B cell (primary cell): ENCODE measurements around the gene SPATA32. TPM values are rescaled to one million over a fixed set of nuclear protein-coding genes. Genes with fewer than 3 reads are reported as not detected.

Source experiments
- ATAC-seq: fragments of 200-7000 bp; cut with Tn5 transposase; one replicate; pipeline ENCODE4 v1.10.0; 2021; ENCODE audit warnings: low read depth, mild to moderate bottlenecking, moderate number of reproducible peaks, moderate library complexity
- CTCF ChIA-PET: fragments of 350-600 bp; sonication (Branson Sonifier 250); formaldehyde crosslinking; loops from one replicate; lab custom pipeline; 2021; ENCODE audit warnings: antibody characterized with exemption, inconsistent platforms; lab: Charles Lee
- POLR2A ChIA-PET: fragments of 350-600 bp; sonication (Branson Sonifier 250); formaldehyde crosslinking; loops from one replicate; lab custom pipeline; 2021; ENCODE audit warnings: antibody characterized with exemption; lab: Charles Lee
- DNase-seq: peaks from one replicate; pipeline ENCODE4 v3.0.0; 2013
- H2AFZ ChIP-seq: 2 replicates; pipeline ENCODE4 v1.6.1; 2012; ENCODE audit warnings: mild to moderate bottlenecking, low read depth, low read length; ENCODE audit not compliant: insufficient read depth, poor library complexity, severe bottlenecking
- H3K27ac ChIP-seq, 2 donors: 1 replicate in 1 of 2; 2 replicates in 1 of 2; pipeline ENCODE4 v1.5.1; 2012 to 2013; ENCODE audit warnings: low read length in 2 of 2, mild to moderate bottlenecking in 2 of 2, moderate library complexity in 1 of 2
- H3K27me3 ChIP-seq, 4 experiments: fragments of 200-600 bp in 1 of 4; sonication (generic) in 1 of 4; replicated peaks in 1 of 4; 1 replicate in 2 of 4; 2 replicates in 2 of 4; pipeline versions ENCODE4 v1.6.1 to v1.7.0; 2013 to 2016; ENCODE audit warnings: low read length in 3 of 4, mild to moderate bottlenecking in 2 of 4, mixed read lengths in 1 of 4, moderate library complexity in 1 of 4; ENCODE audit not compliant: insufficient read depth in 4 of 4, control insufficient read depth in 3 of 4; ENCODE audit errors: control extremely low read depth in 1 of 4
- H3K36me3 ChIP-seq, 2 experiments: replicated peaks in 1 of 2; 1 replicate in 1 of 2; 2 replicates in 1 of 2; pipeline versions ENCODE4 v1.6.1 to v1.7.1; 2013; ENCODE audit warnings: low read length in 1 of 2; ENCODE audit not compliant: insufficient read depth in 2 of 2, control insufficient read depth in 1 of 2; ENCODE audit errors: control extremely low read depth in 1 of 2, extremely low read depth in 1 of 2
- H3K4me1 ChIP-seq, 2 donors: fragments of 200-600 bp in 1 of 2; sonication (generic) in 1 of 2; 1 replicate in 1 of 2; 2 replicates in 1 of 2; pipeline versions ENCODE4 v1.5.1 to v1.6.1; 2013 to 2017; ENCODE audit warnings: low read length in 2 of 2; ENCODE audit not compliant: control insufficient read depth in 2 of 2, insufficient read depth in 2 of 2
- H3K4me2 ChIP-seq: replicated peaks from 2 replicates; pipeline ENCODE3; 2012; ENCODE audit warnings: mild to moderate bottlenecking, low read depth, low read length; ENCODE audit not compliant: poor library complexity, severe bottlenecking
- H3K4me3 ChIP-seq, 5 experiments: fragments of 200-600 bp in 1 of 5; sonication (generic) in 1 of 5; 1 replicate in 3 of 5; 2 replicates in 2 of 5; pipeline versions ENCODE4 v1.5.1 to v1.7.0; 2011 to 2016; ENCODE audit warnings: low read length in 4 of 5, mild to moderate bottlenecking in 4 of 5, low read depth in 2 of 5, control low read depth in 1 of 5, moderate library complexity in 1 of 5; ENCODE audit not compliant: insufficient read depth in 1 of 5; ENCODE audit errors: control extremely low read depth in 1 of 5, extremely low read depth in 1 of 5
- H3K79me2 ChIP-seq: fragments of 200-600 bp; sonication (generic); one replicate; pipeline ENCODE4 v1.6.0; 2016; ENCODE audit warnings: low read length; ENCODE audit not compliant: control insufficient read depth, insufficient read depth
- H3K9ac ChIP-seq: fragments of 200-600 bp; sonication (generic); 2 replicates; pipeline ENCODE4 v1.6.1; 2017; ENCODE audit warnings: mild to moderate bottlenecking, low read length, moderate library complexity
- H3K9me3 ChIP-seq, 3 donors: one replicate each; pipeline versions ENCODE4 v1.6.1 to v1.7.1; 2013; ENCODE audit warnings: low read length in 2 of 3; ENCODE audit not compliant: control insufficient read depth in 2 of 3, insufficient read depth in 1 of 3; ENCODE audit errors: control extremely low read depth in 1 of 3
- H4K20me1 ChIP-seq: 2 replicates; pipeline ENCODE4 v1.6.0; 2012; ENCODE audit warnings: mild to moderate bottlenecking, low read length; ENCODE audit not compliant: insufficient read depth, control insufficient read depth, poor library complexity, severe bottlenecking
- H3K27ac Mint-ChIP-seq: one replicate; pipeline ENCODE4 v1.8.0; 2021; ENCODE audit warnings: mixed read lengths
- H3K27me3 Mint-ChIP-seq: one replicate; pipeline ENCODE4 v1.8.0; 2021; ENCODE audit warnings: mixed read lengths
- H3K4me1 Mint-ChIP-seq: one replicate; pipeline ENCODE4 v1.8.0; 2021; ENCODE audit warnings: mixed read lengths
- H3K4me3 Mint-ChIP-seq: one replicate; pipeline ENCODE4 v1.8.0; 2021; ENCODE audit warnings: mixed read lengths
- H3K9me3 Mint-ChIP-seq: one replicate; pipeline ENCODE4 v1.8.0; 2022; ENCODE audit warnings: mixed read lengths; ENCODE audit not compliant: insufficient read depth
- CTCF ChIP-seq: fragments of 200-600 bp; IDR thresholded peaks from one replicate; pipeline ENCODE4 v1.8.0; 2022; ENCODE audit warnings: antibody characterized with exemption, mild to moderate bottlenecking
- EZH2 ChIP-seq: IDR thresholded peaks from 2 replicates; pipeline ENCODE4 v1.6.1; 2012; ENCODE audit warnings: borderline replicate concordance, low read depth, mild to moderate bottlenecking, moderate library complexity, low read length; ENCODE audit not compliant: insufficient read depth, poor library complexity, severe bottlenecking
- WGBS: methylation state at CpG from one replicate; pipeline ENCODE4 v1.1.5; 2013; ENCODE audit warnings: missing lambda C conversion rate; ENCODE audit not compliant: insufficient coverage; 5-methylcytosine and 5-hydroxymethylcytosine counted together
- intact Hi-C: fragments of 100-400 bp; cut with micrococcal nuclease; formaldehyde crosslinking; loops from one replicate; pipeline ENCODE4 v1.10.0; 2022
- polyA plus RNA-seq: library from polyadenylated mRNA; depleted of rRNA; stranded (reverse); fragments of >200 nt; gene quantifications from 2 replicates; pipeline ENCODE4 v1.2.3, GENCODE V29; 2012
- total RNA-seq, 2 donors: library from RNA; stranded (reverse); fragments of 120-200 nt in 1 of 2; gene quantifications; 1 replicate in 1 of 2; 2 replicates in 1 of 2; pipeline versions ENCODE4 v1.2.3 to v1.2.4, GENCODE V29; 2013 to 2022

SPATA32 gene
- total and polyA plus RNA-seq, 2 donors (not counting 1 experiment from before 2014, with no cell fraction given): 0.12 to 0.52 TPM

GRCh38 chr17:45284176-45285140, 22.6 kb upstream of the SPATA32 start:
- no peak overlapping the region for H2AFZ ChIP-seq
- intact Hi-C loops: no loop called here
- ATAC-seq (peak; percentile 65), DNase-seq (peak; percentile 50)
- no peak overlapping the region for H3K4me2 ChIP-seq
- no peaks in the 10 kb centered on the region for H3K27me3 ChIP-seq
- no peak overlapping the region for H3K4me3 ChIP-seq
- H3K9me3 ChIP-seq: no peaks in the 10 kb centered on the region
- peaks cover 53% of the 10 kb centered on the region for H3K79me2 ChIP-seq
- Mint-ChIP-seq H3K27ac (peak overlapping the region; percentile 61), H3K27me3 (no peaks in the 10 kb centered on the region), H3K4me3 (no peak overlapping the region), H3K4me1 (peaks cover 4% of the 10 kb centered on the region), H3K9me3 (no peaks in the 10 kb centered on the region)
- ChIA-PET POLR2A (interaction anchor here (0.5 to 1.8 kb wide), 5 partner anchors 11 to 33 kb away, joined by 3 to 6 read pairs (median 4); partner anchors contain the start of gene MAP3K14), CTCF (interaction anchor here (1.0 to 17.0 kb wide), 19 partner anchors 9 to 105 kb away, joined by 3 to 520 read pairs (median 6); partner anchors contain the start of gene MAP3K14)
- peaks cover 18% of the 10 kb centered on the region for H4K20me1 ChIP-seq
- 87% methylated on average over 19 of the region's 21 CpGs for WGBS
- H3K4me1 ChIP-seq: peaks cover 0 to 8% of the 10 kb centered on the region in 2 donors
- no peak overlapping the region for H3K9ac ChIP-seq
- TF ChIP-seq CTCF (peak; percentile 33), EZH2 (no peak)
- H3K36me3 ChIP-seq: peaks cover 4 to 83% of the 10 kb centered on the region in 2 experiments
- peak overlapping the region in 1 of 2 donors; percentile 35 for H3K27ac ChIP-seq
